Measurements from ENCODE around the gene GGNBP2. TPM values are rescaled to one million over a fixed set of nuclear protein-coding genes. Genes with fewer than 3 reads are reported as not detected.

The GGNBP2 gene
- total RNA-seq, 2 donors from 2014 or later = 57.3 to 69.8 TPM

- no peak for DNase-seq (ENCODE audit: low spot score)
- peaks cover 28% of the 10 kb centered on the region for H3K36me3 ChIP-seq
- no peak for TF ChIP-seq CTCF (IDR thresholded peaks at IDR 0.05)
Measured at GRCh38 chr17:36509272-36509985, 35.3 kb upstream of the GGNBP2 start.

GRCh38 chr17:36510636-36511035, 34.1 kb upstream of the GGNBP2 start:
- Histone ChIP-seq H3K9me3 (no peaks in the 10 kb centered on the region), H3K4me1 (ENCODE audit: control insufficient read depth in 1 of 2, low read depth in 2 of 2) (no peaks in the 10 kb centered on the region), H3K27me3 (replicated peaks; ENCODE audit: insufficient read depth) (no peaks in the 10 kb centered on the region), H3K27ac (no peak overlapping the region), H3K4me3 (no peak overlapping the region), H3K36me3 (peaks cover 24% of the 10 kb centered on the region)
- no peak for TF ChIP-seq CTCF (IDR thresholded peaks at IDR 0.05)
- DNase-seq (ENCODE audit: low spot score) = no peak
- ATAC-seq (ENCODE audit: insufficient number of reproducible peaks, low FRiP score, low read depth) = no peak

More at GRCh38 chr17:36509272-36509985, 35.3 kb upstream of the GGNBP2 start:
- Histone ChIP-seq H3K4me3 (no peak overlapping the region), H3K9me3 (no peaks in the 10 kb centered on the region), H3K27me3 (replicated peaks; ENCODE audit: insufficient read depth) (no peaks in the 10 kb centered on the region), H3K4me1 (ENCODE audit: control insufficient read depth in 1 of 2, low read depth in 2 of 2) (no peaks in the 10 kb centered on the region), H3K27ac (no peak overlapping the region)
- ATAC-seq (ENCODE audit: insufficient number of reproducible peaks, low FRiP score, low read depth) = no peak

GRCh38 chr17:36511216-36511615, 33.5 kb upstream of the GGNBP2 start:
- Histone ChIP-seq H3K4me1 (ENCODE audit: control insufficient read depth in 1 of 2, low read depth in 2 of 2) (no peaks in the 10 kb centered on the region), H3K27ac (no peak overlapping the region), H3K27me3 (replicated peaks; ENCODE audit: insufficient read depth) (no peaks in the 10 kb centered on the region), H3K4me3 (no peak overlapping the region), H3K36me3 (peaks cover 23% of the 10 kb centered on the region), H3K9me3 (no peaks in the 10 kb centered on the region)
- no peak for DNase-seq (ENCODE audit: low spot score)
- no peak for TF ChIP-seq CTCF (IDR thresholded peaks at IDR 0.05)
- no peak for ATAC-seq (ENCODE audit: insufficient number of reproducible peaks, low FRiP score, low read depth)

GRCh38 chr17:36512641-36513040, 32.1 kb upstream of the GGNBP2 start:
- Histone ChIP-seq H3K4me1 (ENCODE audit: control insufficient read depth in 1 of 2, low read depth in 2 of 2) (no peaks in the 10 kb centered on the region), H3K27me3 (replicated peaks; ENCODE audit: insufficient read depth) (no peaks in the 10 kb centered on the region), H3K4me3 (no peak overlapping the region), H3K27ac (no peak overlapping the region), H3K9me3 (no peaks in the 10 kb centered on the region), H3K36me3 (peaks cover 18% of the 10 kb centered on the region)
- ATAC-seq (ENCODE audit: insufficient number of reproducible peaks, low FRiP score, low read depth) = no peak
- no peak for DNase-seq (ENCODE audit: low spot score)
- no peak for TF ChIP-seq CTCF (IDR thresholded peaks at IDR 0.05)

GRCh38 chr17:36514856-36515255, 29.9 kb upstream of the GGNBP2 start:
- no peak for ATAC-seq (ENCODE audit: insufficient number of reproducible peaks, low FRiP score, low read depth)
- peaks cover 7% of the 10 kb centered on the region for H3K36me3 ChIP-seq
- TF ChIP-seq CTCF (IDR thresholded peaks at IDR 0.05) = no peak
- no peak overlapping the region for H3K27ac ChIP-seq
- H3K9me3 ChIP-seq = no peaks in the 10 kb centered on the region
- no peaks in the 10 kb centered on the region for H3K4me1 ChIP-seq (ENCODE audit: control insufficient read depth in 1 of 2, low read depth in 2 of 2)
- no peak for DNase-seq (ENCODE audit: low spot score)
- H3K27me3 ChIP-seq (replicated peaks; ENCODE audit: insufficient read depth) = no peaks in the 10 kb centered on the region
- H3K4me3 ChIP-seq = no peak overlapping the region

Data from thoracic aorta (tissue), 2 donors.